GM20000 (cell line): ENCODE data around the gene NUDT22.

Source experiments
- DNase-seq: peaks from one replicate; pipeline ENCODE4 v3.0.0; 2012; ENCODE audit warnings: low spot score
- CTCF ChIP-seq: IDR thresholded peaks from 2 replicates; pipeline ENCODE4 v1.5.1; 2012; ENCODE audit warnings: mild to moderate bottlenecking, control low read depth; ENCODE audit errors: extremely low read depth, missing control alignments

NUDT22 gene

DNA sequence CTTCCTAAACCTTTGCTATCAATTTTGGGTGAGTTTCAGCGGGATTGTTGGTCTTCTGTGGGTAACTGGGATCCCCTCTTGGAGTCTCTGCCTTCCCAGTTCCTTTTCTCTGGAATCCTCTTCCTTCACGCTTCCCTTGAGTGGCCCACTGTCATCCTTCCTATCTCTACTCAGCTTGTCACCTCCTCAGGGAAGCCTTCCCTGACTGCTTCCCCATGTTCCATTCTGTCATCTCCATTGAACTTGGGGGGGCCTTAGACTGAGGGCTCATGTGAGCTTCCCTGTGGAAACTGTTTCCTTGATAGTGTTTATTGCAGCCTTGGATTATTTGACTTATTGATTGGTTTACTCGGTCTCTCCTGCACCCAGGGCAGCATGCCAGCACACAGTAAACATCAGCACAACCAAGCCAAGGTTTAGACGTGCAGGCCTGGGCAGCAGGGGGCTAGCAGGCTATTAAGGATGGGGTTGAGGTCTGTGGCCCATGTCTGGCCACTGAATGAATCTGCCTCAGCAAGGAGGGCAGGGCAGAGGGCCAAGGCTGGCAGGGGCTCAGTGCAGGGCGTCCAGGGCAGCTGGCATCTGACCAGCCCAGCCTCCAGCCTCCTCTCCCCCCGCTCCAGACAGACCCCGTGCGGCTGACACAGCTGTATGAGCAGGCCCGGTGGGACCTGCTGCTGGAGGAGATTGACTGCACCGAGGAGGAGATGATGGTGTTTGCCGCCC lies 7.3 kb upstream of the NUDT22 start:
- no peak for TF ChIP-seq CTCF
- no peak for DNase-seq

GRCh38 chr11:64219354-64219684 lies 6.8 kb upstream of the NUDT22 start:
- DNase-seq = no peak

GRCh38 chr11:64219755-64220154 lies 6.3 kb upstream of the NUDT22 start:
- DNase-seq = no peak

More at GRCh38 chr11:64219354-64219684, 6.8 kb upstream of the NUDT22 start:
- no peak for TF ChIP-seq CTCF

GRCh38 chr11:64220271-64220670 lies 5.8 kb upstream of the NUDT22 start:
- no peak for DNase-seq
- TF ChIP-seq CTCF = no peak

More at GRCh38 chr11:64219755-64220154, 6.3 kb upstream of the NUDT22 start:
- no peak for TF ChIP-seq CTCF

DNA sequence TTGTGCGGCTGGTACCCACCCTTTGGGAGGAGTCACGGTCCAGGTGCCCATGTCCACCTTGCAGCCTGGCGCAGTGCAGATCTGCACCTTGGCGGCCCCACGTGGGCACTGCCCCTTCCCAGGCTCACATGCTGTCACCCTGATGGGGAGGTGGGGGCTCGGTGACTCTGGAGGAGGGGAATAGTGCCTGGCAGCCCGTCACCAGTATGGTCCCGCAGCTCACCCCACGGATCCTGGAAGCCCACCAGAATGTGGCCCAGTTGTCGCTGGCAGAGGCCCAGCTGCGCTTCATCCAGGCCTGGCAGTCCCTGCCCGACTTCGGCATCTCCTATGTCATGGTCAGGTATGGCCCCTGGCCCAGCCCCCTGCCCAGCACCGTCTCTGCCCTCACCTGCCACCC lies 5.3 kb upstream of the NUDT22 start:
- TF ChIP-seq CTCF = no peak
- no peak for DNase-seq

GRCh38 chr11:64222651-64223000 lies 3.4 kb upstream of the NUDT22 start:
- no peak for TF ChIP-seq CTCF
- DNase-seq = no peak

GRCh38 chr11:64223001-64223651 lies 2.9 kb upstream of the NUDT22 start:
- TF ChIP-seq CTCF = no peak
- no peak for DNase-seq
